Coronary artery (tissue), 2 donors: ENCODE results near the gene STH.

Experiments used
- DNase-seq: peaks from one replicate; pipeline ENCODE4 v3.0.0-alpha.2; 2017; ENCODE audit warnings: low spot score
- H3K27ac ChIP-seq, 2 donors: fragments of 200-600 bp; sonication (generic); one replicate each; pipeline ENCODE4 v1.5.1; 2016 to 2019
- H3K4me3 ChIP-seq: fragments of 200-600 bp; sonication (generic); 2 replicates; pipeline ENCODE4 v1.5.1; 2016; ENCODE audit warnings: mild to moderate bottlenecking, moderate library complexity
- TF ChIP-seq, protein P1 (sequence below): fragments of 200-600 bp; sonication (generic); IDR thresholded peaks from one replicate; pipeline ENCODE4 v1.5.1; 2019; ENCODE audit warnings: antibody characterized with exemption

The STH gene

GRCh38 chr17:45998987-45999899, at the start of gene STH:
STH (plus strand) TSS chr17:45999250; CDS start chr17:45999280, 30 bp downstream.
- TF ChIP-seq, protein P1, sequence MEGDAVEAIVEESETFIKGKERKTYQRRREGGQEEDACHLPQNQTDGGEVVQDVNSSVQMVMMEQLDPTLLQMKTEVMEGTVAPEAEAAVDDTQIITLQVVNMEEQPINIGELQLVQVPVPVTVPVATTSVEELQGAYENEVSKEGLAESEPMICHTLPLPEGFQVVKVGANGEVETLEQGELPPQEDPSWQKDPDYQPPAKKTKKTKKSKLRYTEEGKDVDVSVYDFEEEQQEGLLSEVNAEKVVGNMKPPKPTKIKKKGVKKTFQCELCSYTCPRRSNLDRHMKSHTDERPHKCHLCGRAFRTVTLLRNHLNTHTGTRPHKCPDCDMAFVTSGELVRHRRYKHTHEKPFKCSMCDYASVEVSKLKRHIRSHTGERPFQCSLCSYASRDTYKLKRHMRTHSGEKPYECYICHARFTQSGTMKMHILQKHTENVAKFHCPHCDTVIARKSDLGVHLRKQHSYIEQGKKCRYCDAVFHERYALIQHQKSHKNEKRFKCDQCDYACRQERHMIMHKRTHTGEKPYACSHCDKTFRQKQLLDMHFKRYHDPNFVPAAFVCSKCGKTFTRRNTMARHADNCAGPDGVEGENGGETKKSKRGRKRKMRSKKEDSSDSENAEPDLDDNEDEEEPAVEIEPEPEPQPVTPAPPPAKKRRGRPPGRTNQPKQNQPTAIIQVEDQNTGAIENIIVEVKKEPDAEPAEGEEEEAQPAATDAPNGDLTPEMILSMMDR: no peak
- Histone ChIP-seq H3K4me3 (no peak within 1 kb of the TSS), H3K27ac (no peak within 1 kb of the TSS)
- no peak for DNase-seq

DNA sequence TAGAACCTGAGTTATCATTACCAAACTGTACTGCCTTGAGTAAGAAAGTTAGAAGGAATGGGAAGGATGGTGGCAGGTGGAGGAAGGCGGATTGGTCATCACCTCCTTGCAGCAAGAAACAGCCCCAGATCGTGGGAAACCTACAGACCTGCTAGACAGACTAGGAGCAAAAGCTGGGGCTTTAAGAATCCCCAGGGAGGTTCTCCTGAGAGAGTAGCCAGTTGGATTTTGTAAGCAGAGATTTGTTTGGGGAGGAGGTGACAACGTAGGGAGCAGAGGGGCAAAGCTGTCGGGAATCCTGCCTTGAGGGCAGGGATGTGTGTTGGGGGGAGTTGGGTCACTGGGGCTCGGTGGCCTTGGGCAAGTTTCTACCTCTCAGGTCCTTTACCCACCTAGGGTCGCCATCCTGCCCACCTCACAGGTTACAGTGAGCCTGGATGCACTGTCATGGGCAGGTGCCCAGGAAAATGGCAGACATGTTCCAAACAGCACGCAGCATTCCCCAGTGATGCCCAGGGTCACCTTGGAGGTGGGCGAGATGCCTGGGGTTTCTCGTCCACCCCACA, 49.2 kb upstream of the STH start:
- H3K27ac ChIP-seq: no peak overlapping the region

DNA sequence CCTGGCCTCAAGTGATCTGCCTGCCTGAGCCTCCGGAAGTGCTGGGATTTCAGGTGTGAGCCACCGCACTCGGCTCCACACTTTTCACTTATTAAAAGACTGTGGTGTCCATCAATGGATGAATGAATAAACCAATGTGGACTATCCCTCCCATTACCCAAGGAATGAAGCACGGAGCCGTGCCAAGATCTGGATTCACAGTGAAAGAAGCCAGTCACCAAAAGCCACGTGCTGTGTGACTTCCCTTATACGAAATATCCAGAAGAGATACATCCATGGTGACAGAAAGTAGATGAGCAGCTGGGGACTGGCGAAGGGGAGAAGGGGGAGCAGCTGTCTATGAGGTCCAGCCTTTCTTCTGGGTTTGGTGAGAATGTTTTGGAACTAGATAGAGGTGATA, 48.2 kb upstream of the STH start:
- TF ChIP-seq, protein P1: no peak
- Histone ChIP-seq H3K4me3 (no peak overlapping the region), H3K27ac (no peak overlapping the region)
- no peak for DNase-seq

More for the DNA sequence above, 49.2 kb upstream of the STH start:
- DNase-seq: no peak
- TF ChIP-seq, protein P1: no peak
- no peak overlapping the region for H3K4me3 ChIP-seq

- TF ChIP-seq, protein P1: no peak
- no peak for DNase-seq
- no peak overlapping the region for H3K27ac ChIP-seq
- H3K4me3 ChIP-seq: no peak overlapping the region
These were observed 47.6 kb upstream of the STH start for GRCh38 chr17:45951403-45951802.

DNA sequence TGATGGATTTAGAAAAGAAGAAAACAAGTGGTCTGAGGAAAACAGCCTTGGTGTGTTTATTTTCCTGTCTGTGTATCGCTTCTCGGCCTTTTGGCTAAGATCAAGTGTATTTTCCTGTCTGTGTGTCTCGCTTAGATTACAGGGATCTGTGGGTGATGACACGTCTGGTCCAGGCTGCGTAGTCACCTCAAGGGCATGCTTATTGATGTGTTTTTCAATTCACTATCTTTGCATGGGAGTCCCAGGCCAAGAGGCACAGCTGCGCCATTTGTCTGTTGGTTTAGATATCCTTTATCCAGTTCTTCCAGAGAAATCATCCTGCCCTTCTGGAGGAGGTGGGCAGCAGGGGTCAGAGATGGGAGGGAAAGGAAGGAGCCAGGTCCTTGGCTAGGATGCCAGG, 47.1 kb upstream of the STH start:
- TF ChIP-seq, protein P1: no peak
- no peak for DNase-seq
- Histone ChIP-seq H3K4me3 (no peak overlapping the region), H3K27ac (no peak overlapping the region)

DNA sequence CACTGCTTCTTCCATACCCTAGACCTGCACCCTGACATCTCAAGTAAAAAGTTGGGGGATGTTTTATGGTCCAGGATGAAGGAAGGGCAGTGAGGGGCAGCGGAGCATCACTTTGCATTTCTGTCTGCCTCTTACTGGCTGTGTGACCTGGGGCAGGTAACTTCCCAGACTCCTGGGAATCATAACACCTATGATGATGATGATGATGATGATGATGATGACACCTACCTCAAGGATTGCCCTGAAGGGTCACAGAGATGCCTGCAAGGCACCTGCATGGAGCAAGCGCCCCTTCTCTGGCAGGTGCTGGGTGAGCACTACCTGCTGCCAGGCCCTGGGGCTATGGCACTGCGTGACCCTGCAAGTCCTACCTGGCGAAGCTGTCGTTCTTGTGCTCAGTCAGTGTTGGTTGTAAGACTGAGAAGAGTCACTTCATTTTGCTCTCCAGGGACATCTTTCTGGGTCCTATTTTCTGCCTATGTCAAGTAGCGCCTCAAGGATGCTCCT, 46.2 kb upstream of the STH start:
- Histone ChIP-seq H3K4me3 (no peak overlapping the region), H3K27ac (no peak overlapping the region)
- DNase-seq: no peak
- TF ChIP-seq, protein P1: no peak
